HEK293 (cell line): ENCODE data around the gene CCNK.

ENCODE experiments used
- CTCF ChIA-PET: fragments of 350-600 bp; formaldehyde crosslinking; extraction: SDS; loops from one replicate; lab custom pipeline; 2021; ENCODE audit warnings: antibody characterized with exemption; lab: Yijun Ruan, JAX
- POLR2A ChIA-PET: fragments of 300-600 bp; formaldehyde crosslinking; extraction: SDS; loops from one replicate; lab custom pipeline; 2020; ENCODE audit warnings: antibody characterized with exemption, inconsistent platforms; lab: Yijun Ruan, JAX
- H3K27ac ChIP-seq: fragments of 200-500 bp; sonication (Bioruptor generic); 2 replicates; pipeline ENCODE4 v1.5.1; 2014; ENCODE audit warnings: low read depth, low read length, control low read depth, inconsistent platforms; ENCODE audit errors: extremely low read depth
- H3K36me3 ChIP-seq, 2 experiments: fragments of 200-500 bp in 1 of 2; sonication (Bioruptor generic) in 1 of 2; 1 replicate in 1 of 2; 2 replicates in 1 of 2; pipeline ENCODE4 v1.5.1; 2014 to 2017; ENCODE audit warnings: inconsistent platforms in 2 of 2, low read length in 2 of 2; ENCODE audit not compliant: control insufficient read depth in 2 of 2, insufficient read depth in 1 of 2
- H3K4me1 ChIP-seq: fragments of 200-500 bp; sonication (Bioruptor generic); 2 replicates; pipeline ENCODE4 v1.5.1; 2014; ENCODE audit warnings: mild to moderate bottlenecking, low read length, inconsistent platforms; ENCODE audit not compliant: control insufficient read depth, insufficient read depth
- H3K4me3 ChIP-seq: 2 replicates; pipeline ENCODE4 v1.5.1; 2011; ENCODE audit warnings: low read depth, mild to moderate bottlenecking, control low read depth, low read length, moderate library complexity
- H3K9me3 ChIP-seq: fragments of 200-500 bp; sonication (Bioruptor generic); 2 replicates; pipeline ENCODE4 v1.5.1; 2014; ENCODE audit warnings: low read depth, low read length, inconsistent platforms; ENCODE audit not compliant: control insufficient read depth, insufficient read depth
- BCL11B ChIP-seq: fragments of 450-650 bp; formaldehyde crosslinking; IDR thresholded peaks from 2 replicates; pipeline ENCODE4 v1.5.1; 2016; ENCODE audit warnings: low read depth, missing biosample characterization, missing genetic modification characterization
- CTCF ChIP-seq: fragments of 450-650 bp; formaldehyde crosslinking; IDR thresholded peaks from 2 replicates; pipeline ENCODE4 v1.5.1; 2016; ENCODE audit warnings: missing biosample characterization, missing genetic modification characterization
- ELK4 ChIP-seq: IDR thresholded peaks from 2 replicates; pipeline ENCODE4 v1.6.1; 2011; ENCODE audit warnings: mild to moderate bottlenecking, low read depth, low read length, borderline replicate concordance
- GLI4 ChIP-seq: fragments of 450-650 bp; formaldehyde crosslinking; IDR thresholded peaks from 2 replicates; pipeline ENCODE4 v1.5.1; 2016; ENCODE audit warnings: missing biosample characterization, missing genetic modification characterization
- GLIS2 ChIP-seq: fragments of 450-650 bp; formaldehyde crosslinking; IDR thresholded peaks from 2 replicates; pipeline ENCODE4 v1.5.1; 2016; ENCODE audit warnings: missing biosample characterization, missing genetic modification characterization
- HOXD13 ChIP-seq: sonication (generic); formaldehyde crosslinking; IDR thresholded peaks from 2 replicates; pipeline ENCODE4 v1.8.0; 2022; ENCODE audit warnings: missing genetic modification reagents, borderline replicate concordance
- PATZ1 ChIP-seq: fragments of 450-650 bp; formaldehyde crosslinking; IDR thresholded peaks from 2 replicates; pipeline ENCODE4 v1.5.1; 2016; ENCODE audit warnings: missing biosample characterization, missing genetic modification characterization
- PRDM2 ChIP-seq: fragments of 450-650 bp; formaldehyde crosslinking; IDR thresholded peaks from 2 replicates; pipeline ENCODE4 v1.5.1; 2016; ENCODE audit warnings: missing biosample characterization, missing genetic modification characterization, borderline replicate concordance
- ZBTB17 ChIP-seq: fragments of 450-650 bp; formaldehyde crosslinking; IDR thresholded peaks from 2 replicates; pipeline ENCODE4 v1.5.1; 2016; ENCODE audit warnings: missing biosample characterization, missing genetic modification characterization
- ZBTB20 ChIP-seq: fragments of 450-650 bp; formaldehyde crosslinking; IDR thresholded peaks from 2 replicates; pipeline ENCODE4 v1.5.1; 2016; ENCODE audit warnings: missing biosample characterization, missing genetic modification characterization
- ZFHX2 ChIP-seq: fragments of 450-650 bp; formaldehyde crosslinking; conservative IDR thresholded peaks from 2 replicates; pipeline ENCODE4 v1.5.1; 2016; ENCODE audit warnings: missing biosample characterization, missing genetic modification characterization
- ZFP37 ChIP-seq: fragments of 450-650 bp; formaldehyde crosslinking; IDR thresholded peaks from 2 replicates; pipeline ENCODE4 v1.5.1; 2016; ENCODE audit warnings: missing biosample characterization, missing genetic modification characterization
- ZNF133 ChIP-seq: fragments of 450-650 bp; formaldehyde crosslinking; IDR thresholded peaks from 2 replicates; pipeline ENCODE4 v1.5.1; 2016; ENCODE audit warnings: missing biosample characterization, missing genetic modification characterization
- ZNF140 ChIP-seq: fragments of 450-650 bp; formaldehyde crosslinking; IDR thresholded peaks from 2 replicates; pipeline ENCODE4 v1.5.1; 2016; ENCODE audit warnings: missing biosample characterization, missing genetic modification characterization
- ZNF202 ChIP-seq: fragments of 450-650 bp; formaldehyde crosslinking; IDR thresholded peaks from 2 replicates; pipeline ENCODE4 v1.5.1; 2016; ENCODE audit warnings: missing biosample characterization, missing genetic modification characterization, borderline replicate concordance
- ZNF214 ChIP-seq: fragments of 450-650 bp; formaldehyde crosslinking; IDR thresholded peaks from 2 replicates; pipeline ENCODE4 v1.5.1; 2017; ENCODE audit warnings: missing biosample characterization, mild to moderate bottlenecking, missing genetic modification characterization, borderline replicate concordance
- ZNF221 ChIP-seq: fragments of 450-650 bp; formaldehyde crosslinking; IDR thresholded peaks from 2 replicates; pipeline ENCODE4 v1.5.1; 2017; ENCODE audit warnings: missing biosample characterization, missing genetic modification characterization, borderline replicate concordance
- ZNF24 ChIP-seq: fragments of 450-650 bp; formaldehyde crosslinking; IDR thresholded peaks from 2 replicates; pipeline ENCODE4 v1.5.1; 2016; ENCODE audit warnings: missing biosample characterization, missing genetic modification characterization
- ZNF266 ChIP-seq: fragments of 450-650 bp; formaldehyde crosslinking; IDR thresholded peaks from 2 replicates; pipeline ENCODE4 v1.5.1; 2016; ENCODE audit warnings: missing biosample characterization, missing genetic modification characterization, low read depth
- ZNF366 ChIP-seq: fragments of 450-650 bp; formaldehyde crosslinking; conservative IDR thresholded peaks from 2 replicates; pipeline ENCODE4 v1.5.1; 2016; ENCODE audit warnings: missing biosample characterization, missing genetic modification characterization
- ZNF37A ChIP-seq: fragments of 450-650 bp; IDR thresholded peaks from 2 replicates; pipeline ENCODE4 v1.5.1; 2018; ENCODE audit warnings: missing biosample characterization, missing genetic modification characterization
- ZNF544 ChIP-seq: fragments of 450-650 bp; formaldehyde crosslinking; IDR thresholded peaks from 2 replicates; pipeline ENCODE4 v1.5.0; 2017; ENCODE audit warnings: missing biosample characterization, missing genetic modification characterization
- ZNF677 ChIP-seq: fragments of 450-650 bp; IDR thresholded peaks from 2 replicates; pipeline ENCODE4 v1.5.0; 2018; ENCODE audit warnings: missing biosample characterization, mild to moderate bottlenecking, missing genetic modification characterization, moderate library complexity
- ZNF785 ChIP-seq: fragments of 450-650 bp; formaldehyde crosslinking; IDR thresholded peaks from 2 replicates; pipeline ENCODE4 v1.5.1; 2016; ENCODE audit warnings: missing biosample characterization, missing genetic modification characterization
- ZNF830 ChIP-seq: fragments of 450-650 bp; IDR thresholded peaks from 2 replicates; pipeline ENCODE4 v1.5.0; 2018; ENCODE audit warnings: missing biosample characterization, missing genetic modification characterization, low read depth, mild to moderate bottlenecking, moderate library complexity
- ZNF837 ChIP-seq: fragments of 450-650 bp; formaldehyde crosslinking; IDR thresholded peaks from 2 replicates; pipeline ENCODE4 v1.5.1; 2016; ENCODE audit warnings: missing biosample characterization, missing genetic modification characterization
- ZSCAN16 ChIP-seq: fragments of 450-650 bp; formaldehyde crosslinking; IDR thresholded peaks from 2 replicates; pipeline ENCODE4 v1.5.1; 2016; ENCODE audit warnings: missing biosample characterization, missing genetic modification characterization

Gene CCNK

GRCh38 chr14:99522025-99522401 lies 40.8 kb downstream of the CCNK start:
- ChIA-PET POLR2A (no interaction called here), CTCF (interaction anchor here (0.9 to 1.2 kb wide), 3 partner anchors 84 to 364 kb away, joined by 3 to 9 read pairs (median 5); no protein-coding TSS in a partner anchor)
- peaks cover 25% of the 10 kb centered on the region for H3K4me1 ChIP-seq
- no peak overlapping the region for H3K4me3 ChIP-seq
- no peaks in the 10 kb centered on the region for H3K9me3 ChIP-seq
- TF ChIP-seq ZNF202 = no peak
- TF ChIP-seq CTCF = no peak
- no peak for TF ChIP-seq ELK4
- no peak for TF ChIP-seq PRDM2 (tag by site-specific recombination)
- TF ChIP-seq GLI4 (tag by site-specific recombination) = no peak
- no peak for TF ChIP-seq ZBTB20
- TF ChIP-seq HOXD13 (CRISPR knock-in tag) = no peak
- TF ChIP-seq ZNF830 = no peak
- TF ChIP-seq ZNF37A = no peak
- no peak for TF ChIP-seq ZNF785 (tag by site-specific recombination)
- no peak for TF ChIP-seq ZNF677
- TF ChIP-seq ZNF221 (tag by site-specific recombination) = no peak
- no peak for TF ChIP-seq ZFP37 (tag by site-specific recombination)
- H3K27ac ChIP-seq = no peak overlapping the region; the same call in 1 of the 2 replicates
- peaks cover 0 to 5% of the 10 kb centered on the region in 2 experiments; a peak in 1 of 3 replicates for H3K36me3 ChIP-seq

- ChIA-PET CTCF (interaction anchor here (0.6 to 1.2 kb wide), 4 partner anchors 14 to 363 kb away, joined by 3 to 9 read pairs (median 4); no protein-coding TSS in a partner anchor), POLR2A (no interaction called here)
- H3K9me3 ChIP-seq = no peaks in the 10 kb centered on the region
- H3K36me3 ChIP-seq = peaks cover 0 to 5% of the 10 kb centered on the region in 2 experiments; a peak in 1 of 3 replicates
- H3K27ac ChIP-seq = no peak overlapping the region; the same call in 1 of the 2 replicates
- no peak overlapping the region for H3K4me3 ChIP-seq
- peaks cover 25% of the 10 kb centered on the region for H3K4me1 ChIP-seq
- TF ChIP-seq ZNF837 (tag by site-specific recombination) (no peak), BCL11B (tag by site-specific recombination) (no peak), ZNF366 (tag by site-specific recombination) (peak; percentile 24; the same call in 1 of the 2 replicates), GLIS2 (tag by site-specific recombination) (peak; percentile 61), ZNF133 (tag by site-specific recombination) (no peak), ZSCAN16 (tag by site-specific recombination) (0 out of 2 replicates have a peak, but pooled peaks have one; percentile 32), ZNF544 (tag by site-specific recombination) (no peak), ZNF266 (tag by site-specific recombination) (peak; percentile 30; the same call in 1 of the 2 replicates), ZNF24 (tag by site-specific recombination) (peak; percentile 86), ZFHX2 (peak; percentile 94), ZNF140 (tag by site-specific recombination) (peak; percentile 76; the same call in 1 of the 2 replicates), ZNF214 (tag by site-specific recombination) (no peak), PATZ1 (tag by site-specific recombination) (peak; percentile 11; the same call in 1 of the 2 replicates), ZBTB17 (tag by site-specific recombination) (peak; percentile 55)
Observed at GRCh38 chr14:99522457-99522891, 41.3 kb downstream of the CCNK start.
